HG03108 (cell line): ENCODE data around the gene ITFG2.
A peak's percentile ranks its signal among the peaks of the same experiment; 100 is the strongest.
"Not testable (repeated sequence)": the region's sequence is repeated elsewhere in the genome, so short reads cannot be mapped to it uniquely, and the experiment has no call there.

Experiments used
- ATAC-seq: cut with Tn5 transposase; IDR thresholded peaks from one replicate; pipeline ENCODE4 v1.9.1; 2021; ENCODE audit warnings: moderate library complexity; ENCODE audit not compliant: unreplicated experiment

ITFG2 gene

GRCh38 chr12:2812290-2813213 is at the start of gene ITFG2:
TSS of gene ITFG2 (plus strand) at chr12:2812668. CDS start at chr12:2812761, 93 bp downstream.
- peak; percentile 95 for ATAC-seq

GRCh38 chr12:2764398-2764797 is 48.1 kb upstream of the ITFG2 start:
- ATAC-seq: no peak

GRCh38 chr12:2765052-2765451 is 47.4 kb upstream of the ITFG2 start:
- no peak for ATAC-seq

- no peak for ATAC-seq
Measured at GRCh38 chr12:2765608-2766007, 46.9 kb upstream of the ITFG2 start.

GRCh38 chr12:2768224-2768961 is 44.1 kb upstream of the ITFG2 start:
- ATAC-seq: no peak

GRCh38 chr12:2769866-2770533 is 42.5 kb upstream of the ITFG2 start:
- ATAC-seq: no peak

- not testable (repeated sequence) for ATAC-seq
Measured at GRCh38 chr12:2770544-2770943, 41.9 kb upstream of the ITFG2 start.

- no peak for ATAC-seq
Measured at GRCh38 chr12:2772370-2772769, 40.1 kb upstream of the ITFG2 start.

- no peak for ATAC-seq
Measured at GRCh38 chr12:2773199-2773875, 39.1 kb upstream of the ITFG2 start.

- no peak for ATAC-seq
Measured at GRCh38 chr12:2775431-2775830, 37.0 kb upstream of the ITFG2 start.

- ATAC-seq: no peak
Measured at GRCh38 chr12:2776129-2776806, 36.2 kb upstream of the ITFG2 start.

GRCh38 chr12:2779281-2779680 is 33.2 kb upstream of the ITFG2 start:
- no peak for ATAC-seq

- no peak for ATAC-seq
Measured at GRCh38 chr12:2783936-2784600, 28.4 kb upstream of the ITFG2 start.

GRCh38 chr12:2785017-2785416 is 27.5 kb upstream of the ITFG2 start:
- no peak for ATAC-seq

- ATAC-seq: no peak
Measured at GRCh38 chr12:2791089-2791488, 21.4 kb upstream of the ITFG2 start.

- ATAC-seq: no peak
Measured at GRCh38 chr12:2792671-2793500, 19.6 kb upstream of the ITFG2 start.

GRCh38 chr12:2793561-2793960 is 18.9 kb upstream of the ITFG2 start:
- ATAC-seq: no peak

GRCh38 chr12:2794191-2794735 is 18.2 kb upstream of the ITFG2 start:
- peak; percentile 1 for ATAC-seq
